ENCODE data around the gene BTBD2.

DNA sequence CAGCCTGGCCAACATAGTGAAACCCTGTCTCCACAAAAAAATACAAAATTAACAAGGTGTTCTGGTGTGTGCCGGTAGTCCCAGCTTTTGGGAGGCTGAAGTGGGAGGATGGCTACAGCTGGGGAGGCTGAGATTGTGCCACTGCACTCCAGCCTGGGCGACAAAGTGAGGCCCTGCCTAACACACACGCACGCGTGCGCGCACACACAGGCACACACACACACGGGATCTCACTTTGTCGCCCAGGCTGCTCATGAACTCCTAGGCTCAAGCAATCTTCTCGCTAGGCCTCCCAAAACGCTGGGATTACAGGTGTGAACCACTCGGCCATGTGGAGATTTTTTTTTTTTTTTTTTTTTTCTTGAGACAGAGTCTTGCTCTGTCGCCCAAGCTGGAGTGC is 3.2 kb upstream of the BTBD2 start:
- TF ChIP-seq, protein P1, sequence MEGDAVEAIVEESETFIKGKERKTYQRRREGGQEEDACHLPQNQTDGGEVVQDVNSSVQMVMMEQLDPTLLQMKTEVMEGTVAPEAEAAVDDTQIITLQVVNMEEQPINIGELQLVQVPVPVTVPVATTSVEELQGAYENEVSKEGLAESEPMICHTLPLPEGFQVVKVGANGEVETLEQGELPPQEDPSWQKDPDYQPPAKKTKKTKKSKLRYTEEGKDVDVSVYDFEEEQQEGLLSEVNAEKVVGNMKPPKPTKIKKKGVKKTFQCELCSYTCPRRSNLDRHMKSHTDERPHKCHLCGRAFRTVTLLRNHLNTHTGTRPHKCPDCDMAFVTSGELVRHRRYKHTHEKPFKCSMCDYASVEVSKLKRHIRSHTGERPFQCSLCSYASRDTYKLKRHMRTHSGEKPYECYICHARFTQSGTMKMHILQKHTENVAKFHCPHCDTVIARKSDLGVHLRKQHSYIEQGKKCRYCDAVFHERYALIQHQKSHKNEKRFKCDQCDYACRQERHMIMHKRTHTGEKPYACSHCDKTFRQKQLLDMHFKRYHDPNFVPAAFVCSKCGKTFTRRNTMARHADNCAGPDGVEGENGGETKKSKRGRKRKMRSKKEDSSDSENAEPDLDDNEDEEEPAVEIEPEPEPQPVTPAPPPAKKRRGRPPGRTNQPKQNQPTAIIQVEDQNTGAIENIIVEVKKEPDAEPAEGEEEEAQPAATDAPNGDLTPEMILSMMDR (IDR thresholded peaks at IDR 0.05): no peak
- TF ChIP-seq POLR2A (IDR thresholded peaks at IDR 0.05): no peak

All from sigmoid colon (tissue), 3 donors.